KMS-11 (cell line): ENCODE results near the gene RTBDN.
"Not testable (repeated sequence)": the region's sequence is repeated elsewhere in the genome, so short reads cannot be mapped to it uniquely, and the experiment has no call there.

Source experiments
- H2AFZ ChIP-seq: fragments of 200-600 bp; sonication (generic); 2 replicates; pipeline ENCODE4 v1.6.1; 2016; ENCODE audit warnings: antibody characterized with exemption, mixed run types, low read depth
- H3K27ac ChIP-seq: fragments of 200-600 bp; sonication (generic); 2 replicates; pipeline ENCODE4 v1.6.1; 2016; ENCODE audit warnings: mild to moderate bottlenecking, mixed run types
- H3K27me3 ChIP-seq: fragments of 200-600 bp; sonication (generic); 2 replicates; pipeline ENCODE4 v1.6.1; 2017; ENCODE audit warnings: mild to moderate bottlenecking, low read depth, mixed run types, moderate library complexity; ENCODE audit not compliant: insufficient read depth
- H3K36me3 ChIP-seq: fragments of 200-600 bp; sonication (generic); 2 replicates; pipeline ENCODE4 v1.6.1; 2017; ENCODE audit warnings: mild to moderate bottlenecking, mixed run types; ENCODE audit not compliant: insufficient read depth
- H3K4me1 ChIP-seq: fragments of 200-600 bp; sonication (generic); 2 replicates; pipeline ENCODE4 v1.6.1; 2016; ENCODE audit warnings: mild to moderate bottlenecking, low read depth, mixed run types; ENCODE audit not compliant: poor library complexity, severe bottlenecking
- H3K4me2 ChIP-seq: fragments of 200-600 bp; sonication (generic); 2 replicates; pipeline ENCODE4 v1.7.0; 2016; ENCODE audit warnings: mild to moderate bottlenecking, mixed run types
- H3K4me3 ChIP-seq: fragments of 200-600 bp; sonication (generic); IDR thresholded peaks from 2 replicates; pipeline ENCODE4 v1.6.1; 2017; ENCODE audit warnings: low read depth, low read length, mixed read lengths; ENCODE audit not compliant: insufficient read depth
- H3K79me2 ChIP-seq: fragments of 200-600 bp; sonication (generic); 2 replicates; pipeline ENCODE4 v1.6.1; 2016; ENCODE audit warnings: low read depth, mixed run types; ENCODE audit not compliant: insufficient read depth
- H3K9ac ChIP-seq: fragments of 200-600 bp; sonication (generic); 2 replicates; pipeline ENCODE4 v1.6.1; 2016; ENCODE audit warnings: mild to moderate bottlenecking, mixed run types
- H4K20me1 ChIP-seq: fragments of 200-600 bp; sonication (generic); 2 replicates; pipeline ENCODE4 v1.6.1; 2016; ENCODE audit warnings: mild to moderate bottlenecking, mixed run types; ENCODE audit not compliant: insufficient read depth
- TF ChIP-seq, protein P1 (sequence below): fragments of 200-600 bp; sonication (generic); conservative IDR thresholded peaks from 2 replicates; pipeline ENCODE4 v1.6.1; 2017; ENCODE audit warnings: low read depth, mild to moderate bottlenecking, antibody characterized with exemption, low read length, moderate library complexity, mixed read lengths

The RTBDN gene

DNA sequence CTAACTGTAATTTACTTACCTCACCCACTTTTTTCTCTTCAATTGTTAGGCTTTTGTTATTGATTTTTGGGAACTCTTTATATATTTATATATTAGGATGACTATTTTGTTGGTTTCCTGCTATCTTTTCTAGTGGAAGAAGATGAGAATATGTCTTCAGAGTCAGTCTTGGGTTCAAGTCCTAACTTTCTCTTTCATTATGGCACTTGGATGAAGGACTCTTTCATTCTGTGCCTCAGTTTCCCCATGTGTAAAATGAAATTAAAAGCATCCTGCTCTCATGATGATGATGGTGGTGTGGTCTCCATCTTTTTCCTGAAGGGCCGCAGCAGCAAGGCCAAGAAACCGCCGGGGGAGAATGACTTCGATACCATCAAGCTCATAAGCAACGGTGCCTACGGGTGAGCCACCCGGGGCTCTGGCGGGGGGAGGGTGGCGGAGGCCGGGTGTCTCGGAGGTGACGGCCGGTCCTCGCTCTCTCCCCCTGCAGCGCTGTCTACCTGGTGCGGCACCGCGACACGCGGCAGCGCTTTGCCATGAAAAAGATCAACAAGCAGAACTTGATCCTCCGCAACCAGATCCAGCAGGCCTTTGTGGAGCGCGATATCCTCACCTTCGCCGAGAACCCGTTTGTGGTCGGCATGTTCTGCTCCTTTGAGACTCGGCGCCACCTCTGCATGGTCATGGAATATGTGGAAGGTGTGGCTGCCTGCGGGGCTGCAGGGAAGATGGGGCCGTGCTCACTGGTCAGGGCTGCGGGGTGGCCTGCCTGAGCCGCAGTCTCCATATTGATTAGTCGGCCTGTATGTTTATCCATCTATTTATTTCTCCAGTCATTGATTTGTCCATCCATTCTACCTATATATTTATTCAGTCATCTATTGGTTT is 23.9 kb upstream of the RTBDN start:
- TF ChIP-seq, protein P1, sequence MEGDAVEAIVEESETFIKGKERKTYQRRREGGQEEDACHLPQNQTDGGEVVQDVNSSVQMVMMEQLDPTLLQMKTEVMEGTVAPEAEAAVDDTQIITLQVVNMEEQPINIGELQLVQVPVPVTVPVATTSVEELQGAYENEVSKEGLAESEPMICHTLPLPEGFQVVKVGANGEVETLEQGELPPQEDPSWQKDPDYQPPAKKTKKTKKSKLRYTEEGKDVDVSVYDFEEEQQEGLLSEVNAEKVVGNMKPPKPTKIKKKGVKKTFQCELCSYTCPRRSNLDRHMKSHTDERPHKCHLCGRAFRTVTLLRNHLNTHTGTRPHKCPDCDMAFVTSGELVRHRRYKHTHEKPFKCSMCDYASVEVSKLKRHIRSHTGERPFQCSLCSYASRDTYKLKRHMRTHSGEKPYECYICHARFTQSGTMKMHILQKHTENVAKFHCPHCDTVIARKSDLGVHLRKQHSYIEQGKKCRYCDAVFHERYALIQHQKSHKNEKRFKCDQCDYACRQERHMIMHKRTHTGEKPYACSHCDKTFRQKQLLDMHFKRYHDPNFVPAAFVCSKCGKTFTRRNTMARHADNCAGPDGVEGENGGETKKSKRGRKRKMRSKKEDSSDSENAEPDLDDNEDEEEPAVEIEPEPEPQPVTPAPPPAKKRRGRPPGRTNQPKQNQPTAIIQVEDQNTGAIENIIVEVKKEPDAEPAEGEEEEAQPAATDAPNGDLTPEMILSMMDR = no peak
- Histone ChIP-seq H3K79me2 (no peaks in the 10 kb centered on the region), H3K27ac (no peak overlapping the region), H2AFZ (no peak overlapping the region), H3K27me3 (no peaks in the 10 kb centered on the region), H4K20me1 (no peaks in the 10 kb centered on the region), H3K4me1 (no peaks in the 10 kb centered on the region), H3K36me3 (no peaks in the 10 kb centered on the region), H3K4me2 (no peak overlapping the region), H3K4me3 (no peak overlapping the region), H3K9ac (no peak overlapping the region)

DNA sequence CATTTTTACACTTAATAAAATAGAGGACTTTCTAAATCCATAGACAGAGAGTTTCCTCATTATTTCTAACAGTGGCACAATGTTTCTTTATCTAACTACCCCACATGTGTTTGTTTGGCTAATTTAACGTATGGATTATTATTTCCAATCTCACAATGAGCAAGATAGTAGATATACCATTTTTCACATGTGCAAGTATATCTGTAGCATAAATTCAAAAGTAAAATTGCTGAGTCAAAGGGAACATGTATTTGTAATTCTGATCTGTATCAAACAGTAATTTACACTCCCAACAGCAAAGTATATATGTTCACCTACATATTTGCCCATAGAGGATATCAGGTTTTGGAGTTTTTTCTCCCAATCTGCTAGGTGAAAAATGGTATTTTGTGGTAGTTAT is 22.3 kb upstream of the RTBDN start:
- H3K4me3 ChIP-seq = no peak overlapping the region
- no peaks in the 10 kb centered on the region for H3K79me2 ChIP-seq
- TF ChIP-seq, protein P1 = no peak
- no peak overlapping the region for H3K9ac ChIP-seq
- no peaks in the 10 kb centered on the region for H4K20me1 ChIP-seq
- H3K4me1 ChIP-seq = no peaks in the 10 kb centered on the region
- H3K4me2 ChIP-seq = no peak overlapping the region
- no peak overlapping the region for H3K27ac ChIP-seq
- H3K36me3 ChIP-seq = no peaks in the 10 kb centered on the region
- H3K27me3 ChIP-seq = no peaks in the 10 kb centered on the region
- no peak overlapping the region for H2AFZ ChIP-seq

DNA sequence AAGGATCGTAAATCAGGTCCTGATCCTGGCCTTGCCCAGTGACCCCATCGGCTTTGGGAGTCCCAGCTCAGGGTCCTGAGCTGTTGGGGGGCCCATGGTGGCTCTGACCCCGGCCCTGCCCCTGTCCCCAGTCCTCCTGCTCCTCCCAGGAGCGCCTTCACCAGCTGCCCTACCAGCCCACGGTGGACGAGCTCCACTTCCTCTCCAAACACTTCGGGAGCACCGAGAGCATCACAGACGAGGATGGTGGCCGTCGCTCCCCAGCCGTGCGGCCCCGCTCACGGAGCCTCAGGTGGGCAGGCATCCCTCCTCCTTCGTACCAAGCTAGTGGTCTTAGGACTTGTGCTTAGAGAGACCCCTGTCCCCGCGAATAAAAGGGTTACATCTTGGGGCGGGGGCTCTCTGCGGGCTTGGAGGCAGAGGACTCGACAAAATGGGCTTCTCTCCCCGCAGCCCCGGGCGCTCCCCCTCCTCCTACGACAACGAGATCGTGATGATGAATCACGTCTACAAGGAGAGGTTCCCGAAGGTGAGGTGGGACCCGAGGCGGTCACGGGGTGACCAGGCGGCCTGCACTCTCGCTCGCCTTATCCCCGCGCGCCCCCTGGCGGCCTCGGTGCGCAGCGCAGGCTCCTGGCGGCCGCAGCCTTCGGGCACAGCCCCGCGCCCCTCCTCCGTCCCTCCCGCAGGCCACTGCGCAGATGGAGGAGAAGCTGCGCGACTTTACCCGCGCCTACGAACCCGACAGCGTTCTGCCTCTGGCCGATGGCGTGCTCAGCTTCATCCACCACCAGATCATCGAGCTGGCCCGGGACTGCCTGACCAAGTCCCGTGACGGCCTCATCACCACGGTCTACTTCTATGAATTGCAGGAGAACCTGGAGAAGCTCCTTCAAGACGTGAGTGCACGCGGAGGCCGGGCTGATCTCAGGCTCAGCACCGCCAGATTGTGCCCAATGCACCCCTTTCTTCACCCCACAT is 13.1 kb upstream of the RTBDN start:
- H3K79me2 ChIP-seq = no peaks in the 10 kb centered on the region
- TF ChIP-seq, protein P1 = peak; percentile 90
- no peaks in the 10 kb centered on the region for H4K20me1 ChIP-seq
- no peak overlapping the region; the same call in 1 of the 2 replicates for H3K9ac ChIP-seq
- peak overlapping the region; percentile 78 for H3K4me2 ChIP-seq
- peak overlapping the region; percentile 63 for H2AFZ ChIP-seq
- peaks cover 3% of the 10 kb centered on the region for H3K4me1 ChIP-seq
- H3K36me3 ChIP-seq = no peaks in the 10 kb centered on the region
- no peak overlapping the region for H3K4me3 ChIP-seq
- H3K27ac ChIP-seq = no peak overlapping the region
- no peaks in the 10 kb centered on the region for H3K27me3 ChIP-seq

DNA sequence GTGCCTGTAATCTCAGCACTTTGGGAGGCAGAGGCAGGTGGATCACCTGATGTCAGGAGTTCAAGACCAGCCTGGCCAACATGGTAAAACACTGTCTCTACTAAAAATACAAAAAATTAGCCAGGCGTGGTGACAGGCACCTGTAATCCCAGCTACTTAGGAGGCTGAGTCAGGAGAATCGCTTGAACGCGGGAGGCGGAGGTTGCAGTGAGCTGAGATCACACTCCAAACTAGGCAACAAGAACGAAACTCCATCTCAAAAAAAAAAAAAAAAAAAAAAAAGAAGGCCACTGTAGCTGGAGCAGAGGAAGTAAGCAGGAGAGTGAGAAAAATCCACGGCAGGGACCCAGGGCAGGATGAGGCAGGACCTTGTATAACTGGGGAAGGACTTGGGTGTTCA is 12.2 kb upstream of the RTBDN start:
- H2AFZ ChIP-seq, H3K36me3 ChIP-seq, H4K20me1 ChIP-seq, H3K4me1 ChIP-seq, H3K79me2 ChIP-seq, H3K27ac ChIP-seq, H3K4me3 ChIP-seq, H3K4me2 ChIP-seq, H3K9ac ChIP-seq, H3K27me3 ChIP-seq: not testable (repeated sequence)
